Colonic mucosa (tissue), 4 donors: ENCODE results near the gene KCNIP1. TPM values are rescaled to one million over a fixed set of nuclear protein-coding genes. Genes with fewer than 3 reads are reported as not detected.

ENCODE experiments used
- DNase-seq: peaks from one replicate; pipeline ENCODE4 v3.0.0-alpha.2; 2020
- H3K27ac ChIP-seq: fragments of 200-600 bp; one replicate; pipeline ENCODE4 v1.8.0; 2021
- H3K27me3 ChIP-seq: fragments of 200-600 bp; one replicate; pipeline ENCODE4 v1.8.0; 2021
- H3K36me3 ChIP-seq: fragments of 200-600 bp; one replicate; pipeline ENCODE4 v1.8.0; 2021
- H3K4me1 ChIP-seq: fragments of 200-600 bp; one replicate; pipeline ENCODE4 v1.8.0; 2021; ENCODE audit warnings: mild to moderate bottlenecking
- H3K4me3 ChIP-seq: fragments of 200-600 bp; one replicate; pipeline ENCODE4 v1.8.0; 2021
- H3K9ac ChIP-seq, 2 donors: one replicate each; pipeline ENCODE4 v1.7.0; 2013; ENCODE audit warnings: control low read depth in 2 of 2, low read depth in 2 of 2, low read length in 2 of 2
- H3K9me3 ChIP-seq: fragments of 200-600 bp; one replicate; pipeline ENCODE4 v1.8.0; 2021
- CTCF ChIP-seq: fragments of 200-600 bp; IDR thresholded peaks from one replicate; pipeline ENCODE4 v1.8.0; 2022; ENCODE audit warnings: antibody characterized with exemption, mild to moderate bottlenecking
- intact Hi-C: fragments of 100-400 bp; cut with DNase I; formaldehyde crosslinking; loops from one replicate; pipeline ENCODE4 v1.14.1; 2022
- total RNA-seq, 2 donors: library from RNA; stranded (reverse); fragmentation: NEBNext Ultra II Directional in 1 of 2; extraction: Animal tissue kit (Norgen Biotek cat#: 25700) in 1 of 2; gene quantifications; one replicate each; pipeline ENCODE4 v1.2.1, GENCODE V29; 2021
- donor health status: healthy.
- donor health status: DM: no; HTN: no; CAD: no.
- donor health status: DM: no; HTN: no; CAD: no.

Gene KCNIP1
- total RNA-seq, 2 donors from 2014 or later: 0.24 to 0.25 TPM

DNA sequence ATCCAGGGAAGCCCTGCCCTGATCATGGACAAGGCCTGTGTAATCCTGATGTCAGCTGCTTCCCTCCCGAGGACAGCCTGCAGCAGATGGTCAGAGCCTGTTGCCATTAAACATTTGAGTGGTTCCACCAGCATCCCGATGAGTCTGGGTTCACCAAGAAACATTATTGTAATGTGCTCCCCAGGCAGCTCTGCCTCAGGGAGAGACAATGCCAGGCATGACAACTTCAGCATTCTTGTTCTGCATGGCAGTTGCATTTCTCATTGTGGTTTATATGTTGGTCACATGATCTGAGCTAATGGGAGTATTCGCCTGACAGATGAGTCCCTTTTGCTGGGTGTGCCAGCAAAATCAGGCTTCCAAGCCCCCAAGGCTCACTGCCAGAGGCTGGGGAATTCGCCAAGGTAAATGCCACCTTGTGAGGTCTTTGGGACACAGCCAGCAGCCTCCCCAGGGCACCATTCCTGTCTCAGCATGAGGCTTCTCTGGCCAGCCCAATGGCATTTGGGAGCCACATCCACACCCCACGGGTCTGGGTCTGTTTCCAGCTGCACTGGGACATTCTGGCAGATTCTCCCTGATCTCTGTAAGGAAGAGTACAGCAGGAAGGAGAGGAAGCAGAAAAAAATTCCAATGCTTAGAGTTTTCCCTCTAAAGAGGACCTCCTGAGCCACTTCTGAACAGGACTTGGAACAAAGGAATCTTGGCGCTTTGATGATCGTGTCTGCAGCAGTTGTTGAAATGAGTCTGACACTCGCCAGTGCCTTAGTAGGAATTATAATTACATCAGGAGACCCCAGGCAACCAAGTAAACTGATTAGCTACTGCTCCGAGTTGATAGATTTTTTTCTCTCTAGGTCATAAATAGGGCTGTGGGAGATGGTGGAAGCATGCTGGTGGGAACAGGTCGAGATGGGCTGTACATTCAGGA lies 18.7 kb downstream of the KCNIP1 start:
- DNase-seq: no peak
- intact Hi-C loops: no loop called here

DNA sequence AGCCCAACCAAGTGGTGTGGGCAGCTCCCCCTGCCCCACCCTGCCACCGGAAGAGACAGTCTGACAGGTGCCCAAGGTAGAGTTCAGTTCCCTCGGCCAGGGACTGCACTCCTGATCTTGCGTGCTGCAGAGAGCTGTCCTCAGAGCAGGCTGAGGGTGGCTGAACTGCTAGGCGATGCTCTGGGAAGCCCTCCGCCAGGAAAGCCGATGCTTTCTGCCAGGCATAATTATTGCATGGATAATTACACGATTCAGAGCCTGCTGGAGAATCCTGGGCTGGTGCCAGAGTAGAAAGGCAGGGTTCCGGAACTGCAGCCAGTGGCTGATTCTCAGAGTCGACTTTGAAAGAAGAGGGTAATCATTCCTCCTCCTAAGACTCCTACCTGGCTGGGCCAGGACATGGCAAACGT lies 19.3 kb downstream of the KCNIP1 start:
- no peaks in the 10 kb centered on the region for H3K27me3 ChIP-seq
- no peak for TF ChIP-seq CTCF
- no peaks in the 10 kb centered on the region for H3K4me1 ChIP-seq
- intact Hi-C loops: no loop called here
- DNase-seq: no peak
- no peak overlapping the region for H3K4me3 ChIP-seq
- H3K9me3 ChIP-seq: no peaks in the 10 kb centered on the region
- no peak overlapping the region for H3K27ac ChIP-seq
- H3K9ac ChIP-seq: no peak overlapping the region
- no peaks in the 10 kb centered on the region for H3K36me3 ChIP-seq

More for the DNA sequence above, 18.7 kb downstream of the KCNIP1 start:
- TF ChIP-seq CTCF: no peak
- no peaks in the 10 kb centered on the region for H3K9me3 ChIP-seq
- H3K27ac ChIP-seq: no peak overlapping the region
- H3K4me3 ChIP-seq: no peak overlapping the region
- no peaks in the 10 kb centered on the region for H3K36me3 ChIP-seq
- no peak overlapping the region for H3K9ac ChIP-seq
- H3K4me1 ChIP-seq: no peaks in the 10 kb centered on the region
- no peaks in the 10 kb centered on the region for H3K27me3 ChIP-seq

- no peak overlapping the region for H3K27ac ChIP-seq
- no peak for TF ChIP-seq CTCF
- no peaks in the 10 kb centered on the region for H3K27me3 ChIP-seq
- H3K36me3 ChIP-seq: no peaks in the 10 kb centered on the region
- no peaks in the 10 kb centered on the region for H3K4me1 ChIP-seq
- no peaks in the 10 kb centered on the region for H3K9me3 ChIP-seq
- intact Hi-C loops: no loop called here
- no peak overlapping the region for H3K4me3 ChIP-seq
- no peak overlapping the region for H3K9ac ChIP-seq
- DNase-seq: no peak
Measured at GRCh38 chr5:170523830-170524229, 20.0 kb downstream of the KCNIP1 start.

DNA sequence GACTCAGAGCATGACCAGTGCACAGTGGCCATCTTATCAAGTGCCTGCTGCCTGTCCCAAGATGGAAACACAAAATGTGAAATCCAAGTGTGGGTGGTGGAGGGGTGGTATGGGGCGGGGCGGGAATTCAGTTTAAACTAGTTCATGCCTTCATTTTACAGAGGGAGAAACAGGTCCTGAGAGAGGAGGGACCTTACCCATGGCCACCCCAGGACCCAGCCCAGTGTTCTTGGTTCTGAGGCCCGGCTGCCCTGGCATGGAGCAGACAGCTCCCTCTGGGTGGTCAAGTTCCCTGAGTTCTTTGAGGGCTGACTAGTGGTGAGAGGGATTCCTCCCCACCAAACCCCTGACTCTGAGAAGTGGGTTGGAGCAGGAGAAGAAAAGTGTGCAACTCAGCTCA lies 20.8 kb downstream of the KCNIP1 start:
- Histone ChIP-seq H3K4me1 (no peaks in the 10 kb centered on the region), H3K27me3 (no peaks in the 10 kb centered on the region), H3K27ac (no peak overlapping the region), H3K9me3 (no peaks in the 10 kb centered on the region), H3K36me3 (no peaks in the 10 kb centered on the region), H3K9ac (no peak overlapping the region), H3K4me3 (no peak overlapping the region)
- no peak for DNase-seq
- TF ChIP-seq CTCF: no peak
- intact Hi-C loops: no loop called here

DNA sequence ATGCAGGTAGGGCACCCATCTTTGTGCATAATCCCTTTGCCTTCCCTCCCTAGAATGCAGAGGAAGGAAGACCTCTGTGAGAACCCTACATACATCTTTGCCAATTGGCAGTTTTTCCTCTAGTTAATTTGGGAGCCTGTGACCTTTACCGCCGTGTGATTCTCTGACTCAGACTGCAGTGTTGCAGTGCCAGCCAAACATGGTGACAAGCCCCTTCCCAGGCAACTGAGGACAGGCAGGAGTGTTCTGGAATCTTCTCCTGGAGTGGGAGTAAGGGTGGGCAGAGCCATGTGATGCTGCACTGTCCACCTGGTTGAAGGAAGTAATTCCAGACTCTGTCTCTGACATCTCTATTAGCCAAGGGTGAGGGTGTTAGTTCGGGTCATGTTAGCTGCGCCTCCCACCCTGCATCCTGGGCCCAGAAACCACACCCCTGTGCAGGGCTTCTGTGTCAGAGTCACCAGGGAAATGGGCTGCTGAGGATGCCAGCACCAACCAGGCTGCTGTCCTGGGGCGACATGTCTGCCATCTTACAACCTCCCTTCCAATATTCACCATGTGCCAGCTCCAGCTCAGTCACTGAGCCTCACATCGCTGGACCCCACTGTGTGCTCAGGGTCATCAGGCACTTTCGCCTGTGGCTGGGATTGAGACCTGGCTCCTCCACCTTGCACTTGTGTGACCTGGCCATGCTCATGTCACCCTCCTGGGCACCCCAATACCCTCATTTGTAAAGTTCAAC lies 21.8 kb downstream of the KCNIP1 start:
- no peaks in the 10 kb centered on the region for H3K36me3 ChIP-seq
- intact Hi-C loops: no loop called here
- no peak for DNase-seq
- H3K27ac ChIP-seq: no peak overlapping the region
- H3K4me1 ChIP-seq: no peaks in the 10 kb centered on the region
- H3K27me3 ChIP-seq: no peaks in the 10 kb centered on the region
- H3K4me3 ChIP-seq: no peak overlapping the region
- no peak for TF ChIP-seq CTCF
- H3K9me3 ChIP-seq: no peaks in the 10 kb centered on the region
- H3K9ac ChIP-seq: no peak overlapping the region
